GM12878 (cell line): ENCODE data around the gene TMEM53. TPM values are rescaled to one million over a fixed set of nuclear protein-coding genes. Genes with fewer than 3 reads are reported as not detected.

Experiments used
- ATAC-seq: fragments of 200-7000 bp; cut with Tn5 transposase; 3 replicates; pipeline ENCODE4 v1.9.1; 2020; ENCODE audit warnings: mild to moderate bottlenecking, moderate library complexity
- BruUV-seq: library from RNA; stranded (reverse); fragments of 400-500 nt; replicated peaks from 2 replicates; lab custom pipeline; 2021; lab: Mats Ljungman, UMichigan
- CTCF ChIA-PET: fragments of 300-600 bp; sonication (Branson Sonifier 250); formaldehyde crosslinking; extraction: SDS; loops from one replicate; lab custom pipeline; 2021; ENCODE audit warnings: inconsistent platforms; lab: Yijun Ruan, JAX
- POLR2A ChIA-PET: fragments of 350-600 bp; formaldehyde crosslinking; extraction: SDS; loops from one replicate; lab custom pipeline; 2021; ENCODE audit warnings: inconsistent platforms; lab: Charles Lee
- RAD21 ChIA-PET: fragments of 300-600 bp; sonication (Branson Sonifier 250); formaldehyde crosslinking; loops from one replicate; lab custom pipeline; 2023; ENCODE audit warnings: antibody characterized with exemption; ENCODE audit not compliant: unreplicated experiment; lab: Charles Lee
- SMC1A ChIA-PET: fragments of 300-600 bp; sonication (Branson Sonifier 250); formaldehyde crosslinking; loops from one replicate; lab custom pipeline; 2023; ENCODE audit not compliant: unreplicated experiment, uncharacterized antibody; lab: Charles Lee
- DNase-seq: peaks from one replicate; pipeline ENCODE4 v3.0.0-alpha.2; 2011; ENCODE audit warnings: low read depth, low spot score
- FAIRE-seq: peaks from 3 replicates; lab custom pipeline; 2011; peaks lifted over from hg19 to GRCh38; lab: Jason Lieb, UNC
- H2AFZ ChIP-seq: 2 replicates; pipeline ENCODE4 v1.6.0; 2011; ENCODE audit warnings: low read depth, low read length, control low read depth; ENCODE audit not compliant: control insufficient read depth
- H3K27ac ChIP-seq: 2 replicates; pipeline ENCODE4 v1.5.1; 2011; ENCODE audit warnings: control low read depth; ENCODE audit not compliant: control insufficient read depth, insufficient read depth
- H3K27me3 ChIP-seq, 2 experiments: replicated peaks in 1 of 2; 2 replicates each; pipeline versions ENCODE4 v1.6.0 to v1.6.1; 2011; ENCODE audit warnings: low read length in 1 of 2; ENCODE audit not compliant: control insufficient read depth in 2 of 2, insufficient read depth in 2 of 2
- H3K36me3 ChIP-seq, 2 experiments: 2 replicates each; pipeline ENCODE4 v1.5.1; 2011; ENCODE audit warnings: low read length in 1 of 2; ENCODE audit not compliant: control insufficient read depth in 2 of 2, insufficient read depth in 2 of 2
- H3K4me1 ChIP-seq: 2 replicates; pipeline ENCODE4 v1.6.1; 2011; ENCODE audit warnings: mild to moderate bottlenecking, low read length, moderate library complexity, mixed read lengths; ENCODE audit not compliant: control insufficient read depth, insufficient read depth
- H3K4me2 ChIP-seq: 2 replicates; pipeline ENCODE4 v1.6.0; 2011; ENCODE audit warnings: control low read depth; ENCODE audit not compliant: control insufficient read depth, insufficient read depth
- H3K4me3 ChIP-seq: fragments of 200-600 bp; sonication (generic); 2 replicates; pipeline ENCODE4 v1.5.1; 2016
- H3K79me2 ChIP-seq: 2 replicates; pipeline ENCODE4 v1.6.0; 2011; ENCODE audit warnings: low read length; ENCODE audit not compliant: control insufficient read depth, insufficient read depth
- H3K9ac ChIP-seq: 2 replicates; pipeline ENCODE4 v1.8.0; 2011; ENCODE audit warnings: low read length, control low read depth, mixed read lengths; ENCODE audit not compliant: control insufficient read depth, insufficient read depth
- H3K9me3 ChIP-seq: replicated peaks from 3 replicates; pipeline ENCODE4 v1.5.1; 2011; ENCODE audit warnings: mild to moderate bottlenecking, low read length; ENCODE audit not compliant: control insufficient read depth, insufficient read depth
- H4K20me1 ChIP-seq: 2 replicates; pipeline ENCODE4 v1.6.0; 2011; ENCODE audit not compliant: control insufficient read depth, insufficient read depth
- ATF3 ChIP-seq: IDR thresholded peaks from 2 replicates; pipeline ENCODE4 v1.6.1; 2011; ENCODE audit warnings: low read depth, mild to moderate bottlenecking, low read length, moderate library complexity, borderline replicate concordance; ENCODE audit errors: extremely low read depth
- CBFB ChIP-seq: IDR thresholded peaks from 2 replicates; pipeline ENCODE4 v1.6.1; 2016; ENCODE audit warnings: antibody characterized with exemption, low read depth
- CREB1 ChIP-seq: IDR thresholded peaks from 2 replicates; pipeline ENCODE4 v1.6.1; 2012; ENCODE audit warnings: low read depth, mild to moderate bottlenecking, inconsistent platforms
- CTCF ChIP-seq, 3 experiments: IDR thresholded peaks in 2 of 3; conservative IDR thresholded peaks in 1 of 3; 2 replicates each; pipeline ENCODE4 v1.5.1; 2011; ENCODE audit warnings: low read depth in 3 of 3, low read length in 3 of 3, mild to moderate bottlenecking in 3 of 3, control low read depth in 2 of 3, moderate library complexity in 2 of 3, inconsistent platforms in 1 of 3, mixed read lengths in 1 of 3; ENCODE audit not compliant: control insufficient read depth in 2 of 3, insufficient read depth in 1 of 3; ENCODE audit errors: extremely low read depth in 1 of 3
- EGR1 ChIP-seq, 2 experiments: IDR thresholded peaks; 1 replicate in 1 of 2; 2 replicates in 1 of 2; pipeline ENCODE4 v1.6.1; 2011 to 2012; ENCODE audit warnings: low read depth in 2 of 2, low read length in 2 of 2, borderline replicate concordance in 1 of 2, mild to moderate bottlenecking in 1 of 2, moderate library complexity in 1 of 2
- FOS ChIP-seq: IDR thresholded peaks from 3 replicates; pipeline ENCODE4 v1.6.1; 2011; ENCODE audit warnings: borderline replicate concordance; ENCODE audit not compliant: insufficient read length; ENCODE audit errors: extremely low read depth
- IKZF2 ChIP-seq, 2 experiments: fragments of 450-650 bp; IDR thresholded peaks; 2 replicates each; pipeline ENCODE4 v1.6.1; 2017; ENCODE audit warnings: mild to moderate bottlenecking in 2 of 2, moderate library complexity in 2 of 2
- MEF2B ChIP-seq: fragments of 450-650 bp; IDR thresholded peaks from 2 replicates; pipeline ENCODE4 v1.6.1; 2018; ENCODE audit warnings: mild to moderate bottlenecking, moderate library complexity; ENCODE audit not compliant: partially characterized antibody, poor library complexity, severe bottlenecking
- NBN ChIP-seq: fragments of 450-650 bp; IDR thresholded peaks from 2 replicates; pipeline ENCODE4 v1.6.1; 2016
- NR2C2 ChIP-seq: IDR thresholded peaks from 2 replicates; pipeline ENCODE4 v1.6.1; 2011; ENCODE audit warnings: borderline replicate concordance, low read depth; ENCODE audit not compliant: control insufficient read depth, insufficient read length
- RCOR1 ChIP-seq: conservative IDR thresholded peaks from 2 replicates; pipeline ENCODE4 v1.6.1; 2012; ENCODE audit warnings: low read depth, low read length, improper control_type of control experiment
- SUZ12 ChIP-seq: fragments of 200-600 bp; sonication (generic); IDR thresholded peaks from one replicate; pipeline ENCODE4 v1.6.1; 2018; ENCODE audit warnings: antibody characterized with exemption, mild to moderate bottlenecking; ENCODE audit not compliant: unreplicated experiment
- YY1 ChIP-seq: IDR thresholded peaks from 2 replicates; pipeline ENCODE4 v1.6.1; 2011; ENCODE audit warnings: low read depth, mild to moderate bottlenecking, low read length
- ZNF217 ChIP-seq: fragments of 450-650 bp; IDR thresholded peaks from 2 replicates; pipeline ENCODE4 v1.6.1; 2017; ENCODE audit warnings: antibody characterized with exemption, mild to moderate bottlenecking
- ZNF622 ChIP-seq: fragments of 450-650 bp; IDR thresholded peaks from 2 replicates; pipeline ENCODE4 v1.6.1; 2017; ENCODE audit warnings: mild to moderate bottlenecking, inconsistent platforms
- ZZZ3 ChIP-seq: IDR thresholded peaks from 2 replicates; pipeline ENCODE4 v1.6.1; 2011; ENCODE audit warnings: low read depth; ENCODE audit not compliant: control insufficient read depth, insufficient read length
- WGBS: methylation state at CpG from one replicate; pipeline ENCODE4 v1.1.6; 2016; ENCODE audit warnings: low lambda C conversion rate; ENCODE audit not compliant: insufficient replicate concordance, insufficient coverage; ENCODE audit errors: missing lambda C conversion rate; 5-methylcytosine and 5-hydroxymethylcytosine counted together
- in situ Hi-C: fragments of 300-500 bp; cut with MboI; formaldehyde crosslinking; loops from 9 replicates; pipeline ENCODE4 v1.14.3; 2018; ENCODE audit warnings: mixed read lengths
- intact Hi-C: fragments of 100-400 bp; cut with micrococcal nuclease; formaldehyde crosslinking; loops from one replicate; pipeline ENCODE4 v1.14.2; 2022; ENCODE audit not compliant: unreplicated experiment
- polyA plus RNA-seq, 11 experiments: library from polyadenylated mRNA; depleted of rRNA in 4 of 11; unstranded in 6 of 11; stranded (reverse) in 5 of 11; fragments of >200 nt; fragmentation: Nextera tagmentation in 4 of 11; fragmentation: Illumina TruSeq in 1 of 11; extraction: Ambion mirVana in 4 of 11; extraction: Trizol in 1 of 11; gene quantifications; 1 replicate in 1 of 11; 2 replicates in 10 of 11; pipeline versions ENCODE4 v1.2.1 to v1.2.3, GENCODE V29; 2011 to 2016; ENCODE audit warnings: inconsistent platforms in 2 of 11, missing spikeins in 2 of 11, low read depth in 1 of 11
- total RNA-seq, 4 experiments: library from RNA; depleted of rRNA in 3 of 4; stranded (reverse); fragments of >200 nt in 3 of 4; fragmentation: Illumina TruSeq in 1 of 4; extraction: Trizol in 1 of 4; gene quantifications; 2 replicates each; pipeline versions ENCODE4 v1.2.1 to v1.2.3, GENCODE V29; 2013 to 2021
- TF ChIP-seq, protein P1 (sequence below): IDR thresholded peaks from 2 replicates; pipeline ENCODE4 v1.6.1; 2012; ENCODE audit warnings: mild to moderate bottlenecking, low read depth, low read length

TMEM53 gene
- total and polyA plus RNA-seq, 10 of the 15 experiments (the other 5 are each of a cell fraction or from before 2014, with no cell fraction given): 3.1 to 23.9 (median 11.1) TPM

GRCh38 chr1:44676484-44677200, 2.4 kb upstream of the TMEM53 start:
- ChIA-PET POLR2A (interaction anchor here (5.3 kb wide), 1 partner anchor 8 kb away, joined by 29 read pairs; no protein-coding TSS in a partner anchor), SMC1A (interaction anchor here (0.6 to 6.7 kb wide), 5 partner anchors 7 to 44 kb away, joined by 3 to 76 read pairs (median 5); no protein-coding TSS in a partner anchor), CTCF (interaction anchor here (0.7 to 3.6 kb wide), 10 partner anchors 12 to 105 kb away, joined by 3 to 18 read pairs (median 6); no protein-coding TSS in a partner anchor), RAD21 (no interaction called here)
- in situ Hi-C loops (no loop called here), intact Hi-C loops (no loop called here)
- DNase-seq: no peak
- FAIRE-seq: peak; percentile 52
- peak overlapping the region; percentile 87 for H3K27ac ChIP-seq
- peak overlapping the region; percentile 47 for H2AFZ ChIP-seq
- H3K79me2 ChIP-seq: peaks cover 8% of the 10 kb centered on the region
- peak overlapping the region; percentile 94 for H3K4me2 ChIP-seq
- no peaks in the 10 kb centered on the region for H3K9me3 ChIP-seq
- no peaks in the 10 kb centered on the region for H4K20me1 ChIP-seq
- no peak overlapping the region; the same call in 1 of the 2 replicates for H3K9ac ChIP-seq
- peaks cover 55% of the 10 kb centered on the region for H3K4me1 ChIP-seq
- peak overlapping the region; percentile 22; the same call in 1 of the 2 replicates for H3K4me3 ChIP-seq
- H3K27me3 ChIP-seq: no peaks in the 10 kb centered on the region
- no peak for ATAC-seq
- BruUV-seq: no TSS peak
- no peaks in the 10 kb centered on the region for H3K36me3 ChIP-seq
- 4% methylated on average over 5 of the region's 5 CpGs for WGBS
- no peak for TF ChIP-seq ATF3
- TF ChIP-seq CREB1: no peak
- no peak for TF ChIP-seq ZZZ3
- no peak for TF ChIP-seq SUZ12
- no peak for TF ChIP-seq FOS
- TF ChIP-seq EGR1 (IDR thresholded peaks at IDR 0.05; ENCODE audit: borderline replicate concordance in 1 of 2, low read depth in 2 of 2, low read length in 2 of 2): no peak
- TF ChIP-seq NR2C2: no peak
- no peak for TF ChIP-seq YY1
- no peak for TF ChIP-seq MEF2B
- no peak for TF ChIP-seq CTCF (IDR thresholded peaks at IDR 0.05 in 2 of 3, conservative IDR thresholded peaks at IDR 0.05 in 1 of 3; ENCODE audit: control insufficient read depth in 2 of 3, extremely low read depth in 1 of 3, insufficient read depth in 1 of 3, low read depth in 3 of 3, low read length in 3 of 3)
- peak; percentile 91 to 92 for TF ChIP-seq IKZF2 (IDR thresholded peaks at IDR 0.05)
- TF ChIP-seq ZNF622: no peak
- TF ChIP-seq NBN: 0 out of 2 replicates have a peak, but pooled peaks have one; percentile 32
- TF ChIP-seq, protein P1, sequence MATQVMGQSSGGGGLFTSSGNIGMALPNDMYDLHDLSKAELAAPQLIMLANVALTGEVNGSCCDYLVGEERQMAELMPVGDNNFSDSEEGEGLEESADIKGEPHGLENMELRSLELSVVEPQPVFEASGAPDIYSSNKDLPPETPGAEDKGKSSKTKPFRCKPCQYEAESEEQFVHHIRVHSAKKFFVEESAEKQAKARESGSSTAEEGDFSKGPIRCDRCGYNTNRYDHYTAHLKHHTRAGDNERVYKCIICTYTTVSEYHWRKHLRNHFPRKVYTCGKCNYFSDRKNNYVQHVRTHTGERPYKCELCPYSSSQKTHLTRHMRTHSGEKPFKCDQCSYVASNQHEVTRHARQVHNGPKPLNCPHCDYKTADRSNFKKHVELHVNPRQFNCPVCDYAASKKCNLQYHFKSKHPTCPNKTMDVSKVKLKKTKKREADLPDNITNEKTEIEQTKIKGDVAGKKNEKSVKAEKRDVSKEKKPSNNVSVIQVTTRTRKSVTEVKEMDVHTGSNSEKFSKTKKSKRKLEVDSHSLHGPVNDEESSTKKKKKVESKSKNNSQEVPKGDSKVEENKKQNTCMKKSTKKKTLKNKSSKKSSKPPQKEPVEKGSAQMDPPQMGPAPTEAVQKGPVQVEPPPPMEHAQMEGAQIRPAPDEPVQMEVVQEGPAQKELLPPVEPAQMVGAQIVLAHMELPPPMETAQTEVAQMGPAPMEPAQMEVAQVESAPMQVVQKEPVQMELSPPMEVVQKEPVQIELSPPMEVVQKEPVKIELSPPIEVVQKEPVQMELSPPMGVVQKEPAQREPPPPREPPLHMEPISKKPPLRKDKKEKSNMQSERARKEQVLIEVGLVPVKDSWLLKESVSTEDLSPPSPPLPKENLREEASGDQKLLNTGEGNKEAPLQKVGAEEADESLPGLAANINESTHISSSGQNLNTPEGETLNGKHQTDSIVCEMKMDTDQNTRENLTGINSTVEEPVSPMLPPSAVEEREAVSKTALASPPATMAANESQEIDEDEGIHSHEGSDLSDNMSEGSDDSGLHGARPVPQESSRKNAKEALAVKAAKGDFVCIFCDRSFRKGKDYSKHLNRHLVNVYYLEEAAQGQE: no peak
- TF ChIP-seq ZNF217: no peak
- peak; percentile 14; the same call in 1 of the 2 replicates for TF ChIP-seq CBFB
- no peak for TF ChIP-seq RCOR1
